Neural progenitor cell (in vitro differentiated cells): ENCODE results near the gene LRRC72.

Source experiments
- EZH2 ChIP-seq: fragments of 200-600 bp; sonication (generic); IDR thresholded peaks from 2 replicates; pipeline ENCODE4 v1.6.1; 2017; ENCODE audit warnings: antibody characterized with exemption, mild to moderate bottlenecking, moderate library complexity
- EZH2phosphoT487 ChIP-seq: fragments of 200-600 bp; sonication (generic); IDR thresholded peaks from 2 replicates; pipeline ENCODE4 v1.6.1; 2017; ENCODE audit warnings: antibody characterized with exemption

DNA sequence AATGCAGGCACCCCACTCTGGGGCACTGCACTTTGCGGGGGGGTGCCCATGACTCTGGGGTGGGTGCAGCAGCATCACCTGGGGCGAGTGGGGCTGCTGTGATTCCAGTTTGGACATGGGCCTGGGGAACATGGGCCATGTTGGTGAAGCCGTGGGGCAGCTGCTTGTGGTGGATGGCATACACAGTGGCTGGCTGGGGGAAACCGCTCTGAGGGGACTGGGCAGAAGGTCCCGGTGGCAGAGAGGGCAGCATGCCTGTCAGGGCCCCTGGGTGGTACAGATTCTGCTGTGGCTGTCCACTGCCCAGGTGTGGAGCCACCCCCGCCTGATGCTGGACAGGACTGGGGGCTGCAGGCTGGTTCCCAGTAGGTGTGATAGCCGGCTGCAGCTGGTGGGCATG lies 57.2 kb downstream of the LRRC72 start:
- TF ChIP-seq EZH2 (no peak), EZH2phosphoT487 (no peak)
